Right renal cortex interstitium (tissue), 3 donors: ENCODE results near the gene ENTPD8. TPM values are rescaled to one million over a fixed set of nuclear protein-coding genes. Genes with fewer than 3 reads are reported as not detected.

ENCODE experiments used
- DNase-seq, 3 donors: peaks; one replicate each; pipeline ENCODE4 v3.0.0-alpha.2; 2013; ENCODE audit warnings: low read depth in 3 of 3, low spot score in 2 of 3
- polyA plus RNA-seq, 3 donors: library from polyadenylated mRNA; unstranded; fragments of 120-200 nt; gene quantifications; one replicate each; pipeline ENCODE4 v1.2.1, GENCODE V29; 2013; ENCODE audit not compliant: insufficient read length in 3 of 3

Gene ENTPD8
- polyA plus RNA-seq, 3 donors = 0.19 to 0.34 (median 0.25) TPM

DNA sequence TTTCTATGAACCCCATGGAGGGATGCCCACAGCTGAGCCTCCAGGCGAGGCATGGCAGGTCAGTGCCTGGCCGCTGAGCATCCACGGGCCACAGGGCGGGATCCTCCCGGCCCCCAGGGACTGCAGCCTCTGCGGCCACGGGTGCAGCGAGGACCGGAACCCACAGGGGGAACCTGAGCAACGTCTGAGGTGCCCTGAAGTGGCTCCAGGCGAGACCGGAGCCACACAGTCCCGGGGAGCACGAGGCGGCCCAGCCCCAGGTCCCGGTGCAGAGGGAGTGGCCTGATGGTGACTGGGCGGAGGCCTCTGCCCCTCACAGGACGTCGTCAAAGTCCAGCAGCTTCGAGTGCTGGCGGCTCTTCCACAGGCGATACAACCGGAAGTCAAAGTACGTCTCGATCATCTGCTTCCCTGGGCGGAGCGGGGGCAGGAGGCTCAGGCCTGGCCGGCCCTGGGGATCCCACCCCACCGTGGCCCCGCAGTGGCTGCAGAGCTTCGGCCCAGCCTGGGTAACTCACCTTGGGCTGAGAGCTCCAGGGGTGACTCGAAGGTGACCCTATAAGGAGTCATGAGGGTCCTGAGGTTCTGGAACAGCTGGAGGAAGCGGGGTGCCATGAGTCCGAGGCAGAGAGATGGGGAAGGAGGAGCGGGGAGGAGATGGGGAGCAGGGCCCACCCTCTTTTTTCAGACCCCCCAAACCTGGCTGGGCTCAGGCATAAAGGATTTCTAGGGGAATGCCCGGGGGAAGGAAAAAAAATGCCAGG lies 8.1 kb upstream of the ENTPD8 start:
- DNase-seq = no peak

DNA sequence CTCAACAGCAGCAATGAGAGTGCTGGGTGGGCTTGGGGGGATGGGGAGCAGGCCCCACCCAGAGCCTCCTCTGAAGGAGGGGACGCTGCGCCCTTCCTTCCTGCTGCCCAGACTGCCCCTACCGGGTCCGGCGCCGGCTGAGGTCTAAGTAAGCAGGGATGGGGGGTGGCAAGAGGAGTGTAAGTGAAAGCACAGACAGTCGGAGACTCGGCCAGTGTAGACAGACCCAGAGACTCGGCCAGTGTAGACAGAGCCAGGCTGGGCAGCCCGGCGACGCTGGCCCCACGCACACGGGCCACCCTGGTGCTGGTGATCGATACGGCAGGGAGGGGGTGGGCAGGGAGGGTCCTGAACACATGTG lies 7.4 kb upstream of the ENTPD8 start:
- no peak for DNase-seq

DNA sequence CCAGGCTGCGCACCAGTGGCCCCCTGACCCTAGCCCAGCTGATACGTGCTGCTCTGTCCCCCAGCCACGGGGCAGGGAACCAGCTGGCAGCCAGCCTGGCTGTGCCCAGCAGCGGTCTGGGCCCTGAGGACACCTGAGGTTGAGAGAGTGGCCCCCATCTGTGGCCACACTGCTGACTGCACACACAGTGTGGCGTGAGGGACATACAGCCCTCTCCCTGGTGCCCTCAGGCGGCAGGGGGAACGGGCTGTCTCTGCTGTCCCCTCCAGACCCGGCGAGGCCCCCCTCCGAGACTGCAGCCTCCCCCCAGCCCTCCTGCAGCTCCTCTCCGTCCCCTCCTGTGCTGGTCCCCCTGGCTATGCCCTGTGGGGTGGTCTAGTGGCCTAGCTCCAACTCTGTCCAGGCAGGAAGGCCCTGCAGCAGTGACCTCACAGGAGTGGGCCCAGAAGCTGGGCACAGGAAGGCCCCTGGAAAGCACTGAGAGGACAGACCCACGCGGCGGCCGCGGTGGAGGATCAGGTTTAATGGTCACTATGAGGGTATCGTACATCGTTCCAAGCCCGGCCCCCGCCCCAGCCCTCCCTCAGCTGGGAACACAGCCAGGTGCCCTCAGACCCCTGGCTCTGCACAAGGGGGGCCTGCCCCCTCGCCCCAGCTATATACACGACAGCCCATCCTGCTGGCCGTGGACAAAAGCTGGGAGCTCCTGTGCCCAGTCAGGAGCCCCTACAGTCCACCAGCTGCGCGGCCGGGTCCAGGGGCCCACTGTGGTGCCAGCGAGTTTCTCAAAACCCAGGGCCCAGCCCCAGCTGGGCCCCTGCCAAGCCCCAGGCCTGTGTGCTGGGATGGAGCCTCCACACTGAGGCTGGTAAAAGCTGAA lies 6.8 kb upstream of the ENTPD8 start:
- DNase-seq = no peak

DNA sequence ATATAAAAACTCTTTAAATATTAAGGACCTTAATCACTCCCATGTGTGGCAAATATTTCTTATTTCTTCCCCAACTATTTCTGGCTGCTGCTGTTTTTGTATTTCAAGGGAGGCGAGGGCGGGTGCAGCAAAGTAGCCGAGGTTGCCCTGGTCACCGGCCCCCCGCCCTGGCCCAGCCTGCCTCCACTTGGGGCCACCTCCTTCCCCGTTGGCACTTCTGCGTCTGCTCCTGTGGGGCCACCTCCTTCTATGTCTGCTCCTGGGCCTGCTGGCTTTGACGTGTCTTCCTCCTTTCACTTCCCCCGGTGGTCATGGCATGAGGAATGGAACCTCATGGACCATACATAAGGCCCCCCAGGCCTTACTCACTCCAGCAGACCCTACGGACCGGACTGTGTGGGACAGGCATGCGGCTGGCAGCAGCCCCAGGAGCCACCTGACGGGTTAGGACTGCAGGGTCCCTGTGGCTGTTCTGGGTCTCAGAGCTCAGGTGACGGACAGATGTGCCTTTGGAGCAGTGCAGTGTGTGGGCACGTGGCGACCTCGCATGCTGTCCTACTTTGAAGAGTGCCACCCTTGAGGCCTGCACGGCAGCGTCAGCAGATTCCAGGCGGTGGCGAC lies 5.8 kb upstream of the ENTPD8 start:
- no peak for DNase-seq

DNA sequence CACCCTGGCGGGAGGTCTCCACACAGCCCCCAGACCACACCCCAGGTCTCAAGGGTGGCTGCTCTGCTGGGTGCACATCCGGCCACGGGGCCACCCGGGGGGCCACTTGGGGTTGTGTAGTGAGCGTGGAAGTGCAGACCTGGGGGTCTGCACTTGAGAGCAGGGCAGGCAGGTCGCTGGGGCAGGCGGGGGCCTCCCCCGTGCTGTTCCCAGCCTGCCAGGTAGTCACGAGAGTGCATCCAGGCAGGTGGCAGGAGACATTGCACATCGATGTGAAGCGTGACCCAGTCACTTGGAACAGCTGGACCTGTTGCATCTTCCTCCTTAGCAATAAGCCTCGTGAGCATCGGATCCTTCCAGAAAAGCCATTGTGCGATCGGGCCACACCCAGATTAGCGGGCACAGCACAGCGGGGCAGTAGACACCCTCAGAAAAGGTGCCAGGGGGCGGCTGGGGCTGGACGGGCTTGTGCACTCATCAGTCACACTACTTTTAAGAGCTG lies 4.8 kb upstream of the ENTPD8 start:
- no peak for DNase-seq

DNA sequence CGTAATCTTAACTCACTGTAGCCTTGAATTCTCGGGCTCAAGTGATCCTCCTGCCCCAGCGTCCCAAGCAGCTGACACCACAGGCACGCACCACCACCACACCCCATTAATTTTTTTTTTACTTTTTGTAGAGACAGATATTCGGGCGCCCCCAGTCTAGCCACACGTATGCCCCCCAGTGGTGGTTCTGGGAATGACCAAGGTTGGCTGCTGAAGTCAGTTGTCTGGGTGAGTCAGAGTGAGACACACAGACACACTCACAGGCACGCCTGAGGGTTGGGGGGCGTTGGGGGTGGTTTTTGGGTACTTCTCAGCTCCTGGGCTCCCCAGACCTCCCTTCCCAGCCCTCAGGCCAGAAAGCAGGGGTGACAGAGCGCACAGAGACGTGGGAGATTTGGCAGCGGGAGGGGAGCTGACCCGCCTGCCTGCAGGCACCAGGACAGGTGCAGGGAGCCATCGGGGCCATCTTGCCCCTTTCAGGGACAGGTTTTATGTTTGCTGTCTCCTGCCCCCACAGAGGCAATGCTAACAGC lies 4.2 kb upstream of the ENTPD8 start:
- DNase-seq = no peak

GRCh38 chr9:137444106-137444790 lies 3.1 kb upstream of the ENTPD8 start:
- DNase-seq = no peak

- no peak for DNase-seq
Measured at GRCh38 chr9:137441935-137442321, 771 bp upstream of the ENTPD8 start.

- DNase-seq = no peak
Measured at GRCh38 chr9:137439158-137439714, 1.9 kb downstream of the ENTPD8 start.

DNA sequence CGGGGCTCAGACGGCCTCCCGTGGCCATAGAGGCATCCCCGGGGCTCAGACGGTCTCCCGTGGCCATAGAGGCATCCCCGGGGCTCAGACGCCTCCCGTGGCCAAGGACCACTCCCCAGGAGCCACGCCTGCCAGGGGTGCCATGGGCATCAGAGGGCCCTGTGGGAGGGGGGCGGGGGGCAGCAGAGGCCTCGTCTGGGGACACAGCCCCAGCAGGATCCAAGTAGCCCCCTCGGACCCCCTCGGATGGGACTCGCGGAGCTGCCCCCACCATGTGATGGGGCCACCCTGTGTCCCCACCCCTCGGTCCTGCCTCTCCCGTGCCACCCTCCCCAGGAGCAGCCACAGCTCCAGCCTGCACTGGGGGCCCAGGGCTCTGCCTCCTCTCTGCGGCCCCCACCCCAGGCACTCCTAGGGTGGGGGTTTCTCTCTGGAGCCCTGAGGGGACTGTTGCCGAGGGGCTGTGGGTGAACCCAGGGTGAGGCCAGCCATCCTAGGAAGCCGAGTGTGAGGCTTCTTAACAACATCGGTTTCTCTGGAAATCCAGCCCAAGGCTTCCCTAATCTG lies 2.5 kb downstream of the ENTPD8 start:
- DNase-seq = no peak

DNA sequence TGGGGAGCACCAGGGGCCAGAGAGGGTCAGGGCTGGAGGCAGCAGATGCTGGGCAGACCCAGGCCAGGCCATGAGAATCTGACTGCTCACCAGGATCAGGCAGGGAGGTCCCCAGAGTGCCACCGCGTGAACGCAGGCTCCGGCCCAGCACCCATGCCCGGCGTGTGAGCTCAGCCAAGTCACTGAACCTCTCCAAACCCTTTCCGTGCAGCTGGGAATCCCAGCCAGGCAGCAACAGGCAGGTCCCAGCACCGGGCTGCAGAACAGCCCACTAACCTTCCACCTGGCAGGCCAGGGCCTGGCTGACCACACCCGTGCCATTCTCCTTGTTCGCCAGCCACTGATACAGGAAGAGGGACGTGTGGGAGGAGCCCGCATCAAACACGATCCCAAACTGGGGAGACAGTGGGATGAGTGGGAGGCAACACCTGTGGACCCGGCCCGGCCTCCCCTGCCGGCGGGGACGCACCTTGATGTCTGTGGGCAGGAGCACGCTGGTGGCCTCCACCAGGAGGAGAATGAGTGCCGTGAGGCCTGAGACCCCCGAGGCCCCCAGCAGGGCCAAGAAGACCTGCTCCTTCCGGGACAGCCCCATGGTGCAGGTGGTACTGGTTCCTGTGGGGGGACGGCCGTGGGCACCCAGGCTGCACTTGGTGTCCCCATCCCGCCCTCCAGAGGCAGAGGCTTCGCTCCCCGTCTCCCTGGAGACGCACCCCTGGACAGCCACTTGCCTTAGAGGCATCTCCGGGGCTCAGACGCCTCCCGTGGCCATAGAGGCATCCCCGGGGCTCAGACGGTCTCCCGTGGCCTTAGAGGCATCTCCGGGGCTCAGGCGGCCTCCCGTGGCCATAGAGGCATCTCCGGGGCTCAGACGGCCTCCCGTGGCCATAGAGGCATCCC lies 3.2 kb downstream of the ENTPD8 start:
- DNase-seq = no peak

DNA sequence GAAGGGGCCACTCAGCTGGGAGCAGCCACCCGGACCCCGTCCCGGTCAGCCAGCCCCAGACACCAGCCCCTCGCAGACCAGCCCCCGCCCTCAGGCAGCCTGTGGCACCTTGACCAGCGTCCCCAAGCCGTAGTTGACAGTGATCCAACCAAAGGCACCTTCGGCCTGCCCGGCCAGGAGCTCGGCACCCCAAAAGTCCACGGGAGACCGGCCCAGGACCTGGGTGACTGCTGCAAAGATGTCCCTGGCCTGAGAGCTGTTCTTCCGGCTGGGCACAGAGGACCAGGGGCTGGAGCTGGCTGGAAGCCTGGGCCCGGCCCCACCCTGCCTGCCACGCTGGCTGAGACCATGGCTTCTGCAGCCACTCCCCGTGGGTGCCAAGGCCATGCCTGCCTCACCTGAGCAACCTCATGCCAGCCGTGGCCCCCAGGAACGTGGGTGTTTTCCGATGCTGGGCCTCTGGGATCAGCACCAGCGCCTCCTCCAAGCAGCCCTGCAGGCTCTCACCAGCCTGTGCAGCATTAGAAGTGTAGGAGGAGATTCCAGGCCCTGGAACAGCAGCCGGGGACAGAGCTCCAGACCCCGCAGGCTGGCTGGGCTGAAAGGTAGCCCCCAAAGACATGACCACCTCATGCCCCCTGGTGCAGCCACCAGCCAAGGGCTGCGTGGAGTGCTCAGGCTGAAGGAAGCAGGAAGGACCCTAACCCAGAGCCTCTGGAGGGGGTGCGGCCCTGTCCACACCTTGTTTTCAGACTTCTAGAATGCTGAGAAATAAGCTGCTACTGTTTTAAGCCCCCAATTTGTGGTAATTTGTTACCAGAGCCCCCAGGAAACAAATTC lies 4.2 kb downstream of the ENTPD8 start:
- DNase-seq = no peak

DNA sequence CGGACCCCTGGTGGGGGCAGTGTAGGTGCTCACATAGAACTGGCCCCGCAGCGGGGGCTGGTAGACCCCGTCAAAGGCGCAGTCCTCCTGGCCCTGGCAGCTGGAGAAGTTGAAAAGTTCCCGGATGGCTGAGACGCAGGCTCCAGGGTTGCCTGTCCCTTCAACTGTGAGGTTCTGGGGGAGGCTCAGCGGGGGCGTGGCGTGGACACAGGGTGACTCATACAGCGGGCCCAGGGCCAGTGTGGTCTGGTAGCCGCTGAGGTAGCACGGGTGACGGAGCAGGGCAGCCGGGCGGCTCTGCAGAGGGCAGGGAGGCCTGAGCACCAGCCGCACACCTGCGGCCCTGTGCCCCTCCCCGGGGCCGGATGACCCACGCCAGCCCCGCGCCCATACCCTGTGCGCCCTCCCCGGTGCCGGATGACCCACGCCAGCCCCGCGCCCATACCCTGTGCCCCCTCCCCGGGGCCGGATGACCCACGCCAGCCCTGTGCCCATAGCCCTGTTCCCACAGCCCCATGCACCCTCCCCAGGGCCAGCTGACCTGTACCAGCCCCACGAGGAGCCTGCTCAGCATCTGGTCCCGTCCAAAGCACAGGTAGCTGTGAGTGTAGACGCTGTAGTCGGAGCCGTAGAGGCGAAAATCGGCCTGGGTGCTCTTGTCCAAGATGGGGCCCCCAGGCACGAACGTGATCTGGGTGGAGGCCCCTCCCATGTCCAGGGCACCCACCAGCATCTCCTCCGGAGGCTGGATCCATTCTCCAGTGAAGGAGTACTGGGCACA lies 5.0 kb downstream of the ENTPD8 start:
- DNase-seq = no peak

DNA sequence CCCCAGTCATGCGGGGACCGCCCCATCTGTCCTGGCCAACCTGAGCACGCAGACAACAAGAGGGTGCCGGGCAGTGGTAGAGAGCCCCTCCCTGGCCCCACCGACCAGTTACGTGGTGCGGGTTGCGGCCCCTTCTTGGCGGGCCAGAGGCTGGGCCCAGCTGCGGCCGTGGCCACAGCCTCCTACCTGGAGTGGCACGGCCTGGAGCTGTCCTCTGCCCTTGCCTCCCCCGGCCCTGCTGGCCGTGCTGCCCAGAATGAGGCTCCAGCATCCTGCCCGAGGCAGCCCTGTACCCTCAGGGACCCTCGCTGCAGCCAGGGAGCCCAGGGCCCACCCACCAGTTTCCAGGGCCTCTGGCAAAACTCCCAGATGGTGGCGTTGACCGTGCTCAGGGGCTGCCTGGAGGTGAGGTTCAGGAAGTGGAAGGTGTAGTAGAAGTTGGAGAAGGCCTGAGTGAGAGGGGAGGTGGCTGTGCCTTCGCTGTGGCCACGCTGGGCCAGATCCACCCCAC lies 5.7 kb downstream of the ENTPD8 start:
- DNase-seq = no peak

GRCh38 chr9:137434498-137435380 lies 6.4 kb downstream of the ENTPD8 start:
- no peak for DNase-seq

DNA sequence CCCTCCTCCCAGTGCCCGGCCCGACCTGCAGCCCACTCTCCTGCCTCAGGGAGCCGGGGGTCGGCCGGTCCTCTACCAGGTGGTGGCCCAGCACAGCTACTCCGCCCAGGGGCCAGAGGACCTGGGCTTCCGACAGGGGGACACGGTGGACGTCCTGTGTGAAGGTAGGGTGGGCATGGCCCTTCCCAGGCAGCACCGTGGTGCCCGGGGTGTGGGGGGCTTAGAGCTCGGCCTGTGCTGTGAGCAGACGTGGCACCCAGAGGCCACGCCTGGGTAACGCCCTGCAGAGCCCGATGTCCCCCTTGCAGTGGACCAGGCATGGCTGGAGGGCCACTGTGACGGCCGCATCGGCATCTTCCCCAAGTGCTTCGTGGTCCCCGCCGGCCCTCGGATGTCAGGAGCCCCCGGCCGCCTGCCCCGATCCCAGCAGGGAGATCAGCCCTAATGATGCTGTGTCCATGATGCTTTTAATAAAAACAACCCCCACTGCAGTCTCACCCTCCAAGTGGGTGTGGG lies 7.2 kb downstream of the ENTPD8 start:
- DNase-seq = no peak
